UCSD-AML1 (cell line): ENCODE data around the gene LVRN.

Experiments used
- DNase-seq: peaks from one replicate; lab custom pipeline; 2025; ENCODE audit not compliant: unreplicated experiment; lab: John Stamatoyannopoulos, UW

The LVRN gene

GRCh38 chr5:116013207-116013785 is 51.0 kb downstream of the LVRN start:
- DNase-seq, result no peak

GRCh38 chr5:116013936-116014335 is 51.7 kb downstream of the LVRN start:
- no peak for DNase-seq

- DNase-seq, result no peak
Measured at GRCh38 chr5:116023619-116024018, 61.3 kb downstream of the LVRN start.

- no peak for DNase-seq
Measured at GRCh38 chr5:116025866-116026265, 63.6 kb downstream of the LVRN start.

- DNase-seq, result no peak
Measured at GRCh38 chr5:116032094-116032517, 69.8 kb downstream of the LVRN start, which contains the start of gene ARL14EPL. ARL14EPL (plus strand) TSS chr5:116032472; CDS start chr5:116051466, 18,994 bp downstream.

GRCh38 chr5:116032991-116033390 is 70.7 kb downstream of the LVRN start:
- no peak for DNase-seq

- no peak for DNase-seq
Measured at GRCh38 chr5:116035123-116035522, 72.8 kb downstream of the LVRN start.

- no peak for DNase-seq
Measured at GRCh38 chr5:116037236-116037822, 75.1 kb downstream of the LVRN start.

- DNase-seq, result peak; percentile 27
Measured at GRCh38 chr5:116038817-116039216, 76.5 kb downstream of the LVRN start.

- no peak for DNase-seq
Measured at GRCh38 chr5:116042375-116042774, 80.1 kb downstream of the LVRN start.

- DNase-seq, result no peak
Measured at GRCh38 chr5:116044073-116044472, 81.8 kb downstream of the LVRN start.

GRCh38 chr5:116045821-116046220 is 83.5 kb downstream of the LVRN start:
- no peak for DNase-seq

GRCh38 chr5:116046261-116046660 is 84.0 kb downstream of the LVRN start:
- DNase-seq, result no peak

GRCh38 chr5:116046823-116047222 is 84.5 kb downstream of the LVRN start:
- no peak for DNase-seq

- DNase-seq, result no peak
Measured at GRCh38 chr5:116058346-116058936, 96.2 kb downstream of the LVRN start.

- no peak for DNase-seq
Measured at GRCh38 chr5:116062352-116062751, 100.1 kb downstream of the LVRN start.

- no peak for DNase-seq
Measured at GRCh38 chr5:116063950-116064349, 101.7 kb downstream of the LVRN start.

- DNase-seq, result no peak
Measured at GRCh38 chr5:116068028-116068632, 105.9 kb downstream of the LVRN start.

GRCh38 chr5:116071211-116071610 is 108.9 kb downstream of the LVRN start:
- no peak for DNase-seq

- peak; percentile 27 for DNase-seq
Measured at GRCh38 chr5:116075191-116075831, 113.0 kb downstream of the LVRN start.

GRCh38 chr5:116076496-116076895 is 114.2 kb downstream of the LVRN start:
- DNase-seq, result no peak
